GM06990 (cell line): ENCODE results near the gene KDM8.

Experiments
- DNase-seq: peaks from one replicate; pipeline ENCODE4 v3.0.0-alpha.2; 2011; ENCODE audit not compliant: insufficient read length; ENCODE audit errors: extremely low read depth
- H3K27me3 ChIP-seq: replicated peaks from 2 replicates; pipeline ENCODE4 v1.6.0; 2011; ENCODE audit warnings: low read length; ENCODE audit not compliant: control insufficient read depth, insufficient read depth
- H3K36me3 ChIP-seq: 2 replicates; pipeline ENCODE4 v1.5.1; 2011; ENCODE audit warnings: low read length; ENCODE audit not compliant: control insufficient read depth, insufficient read depth
- H3K4me3 ChIP-seq: replicated peaks from 2 replicates; pipeline ENCODE4 v1.5.1; 2011; ENCODE audit warnings: low read depth, mild to moderate bottlenecking, control low read depth, low read length
- CTCF ChIP-seq: IDR thresholded peaks from 2 replicates; pipeline ENCODE4 v1.5.1; 2011; ENCODE audit warnings: low read length, control low read depth, mild to moderate bottlenecking, inconsistent platforms; ENCODE audit not compliant: insufficient read depth, poor library complexity, severe bottlenecking

KDM8 gene

GRCh38 chr16:27236635-27237218 is 33.4 kb downstream of the KDM8 start:
- H3K4me3 ChIP-seq = no peak overlapping the region
- H3K36me3 ChIP-seq = peaks cover 1% of the 10 kb centered on the region
- no peak for TF ChIP-seq CTCF
- DNase-seq = no peak
- no peaks in the 10 kb centered on the region for H3K27me3 ChIP-seq

GRCh38 chr16:27237219-27238015 is 34.1 kb downstream of the KDM8 start:
- Histone ChIP-seq H3K4me3 (no peak overlapping the region; the same call in 1 of the 2 replicates), H3K36me3 (peaks cover 1% of the 10 kb centered on the region), H3K27me3 (no peaks in the 10 kb centered on the region)
- peak; percentile 73 for DNase-seq
- TF ChIP-seq CTCF = no peak

GRCh38 chr16:27238016-27238587 is 34.8 kb downstream of the KDM8 start:
- H3K36me3 ChIP-seq = peaks cover 1% of the 10 kb centered on the region
- H3K27me3 ChIP-seq = no peaks in the 10 kb centered on the region
- no peak for TF ChIP-seq CTCF
- no peak for DNase-seq
- H3K4me3 ChIP-seq = no peak overlapping the region

- H3K27me3 ChIP-seq = no peaks in the 10 kb centered on the region
- no peak for DNase-seq
- H3K4me3 ChIP-seq = no peak overlapping the region
Measured at GRCh38 chr16:27238591-27238990, 35.3 kb downstream of the KDM8 start.

GRCh38 chr16:27239026-27239425 is 35.7 kb downstream of the KDM8 start:
- Histone ChIP-seq H3K36me3 (peaks cover 1% of the 10 kb centered on the region), H3K4me3 (no peak overlapping the region), H3K27me3 (no peaks in the 10 kb centered on the region)
- no peak for TF ChIP-seq CTCF
- DNase-seq = no peak

More at GRCh38 chr16:27238591-27238990, 35.3 kb downstream of the KDM8 start:
- TF ChIP-seq CTCF = no peak
- peaks cover 1% of the 10 kb centered on the region for H3K36me3 ChIP-seq
